Neural progenitor cell (in vitro differentiated cells): ENCODE results near the gene OR11H6. TPM values are rescaled to one million over a fixed set of nuclear protein-coding genes. Genes with fewer than 3 reads are reported as not detected.
"Not testable (repeated sequence)": the region's sequence is repeated elsewhere in the genome, so short reads cannot be mapped to it uniquely, and the experiment has no call there.

Source experiments
- DNase-seq: peaks from one replicate; pipeline ENCODE4 v3.0.0-alpha.2; 2016; ENCODE audit warnings: low spot score
- H2AFZ ChIP-seq: fragments of 200-600 bp; sonication (generic); replicated peaks from 2 replicates; pipeline ENCODE4 v1.6.1; 2016; ENCODE audit warnings: antibody characterized with exemption
- H3F3A ChIP-seq: fragments of 200-600 bp; sonication (generic); 2 replicates; pipeline ENCODE4 v1.6.1; 2016; ENCODE audit warnings: antibody characterized with exemption, low read depth
- H3K27ac ChIP-seq: fragments of 200-600 bp; sonication (generic); 2 replicates; pipeline ENCODE4 v1.5.1; 2016; ENCODE audit warnings: mild to moderate bottlenecking
- H3K27me3 ChIP-seq: fragments of 200-600 bp; sonication (generic); 2 replicates; pipeline ENCODE4 v1.6.1; 2016; ENCODE audit warnings: mild to moderate bottlenecking, moderate library complexity
- H3K36me3 ChIP-seq: fragments of 200-600 bp; sonication (generic); 2 replicates; pipeline ENCODE4 v1.5.1; 2016
- H3K4me1 ChIP-seq: fragments of 200-600 bp; sonication (generic); 2 replicates; pipeline ENCODE4 v1.6.1; 2016; ENCODE audit warnings: mixed run types
- H3K4me2 ChIP-seq: fragments of 200-600 bp; sonication (generic); 2 replicates; pipeline ENCODE4 v1.6.1; 2016
- H3K4me3 ChIP-seq: fragments of 200-600 bp; sonication (generic); 2 replicates; pipeline ENCODE4 v1.5.1; 2016
- H3K79me2 ChIP-seq: fragments of 200-600 bp; sonication (generic); 2 replicates; pipeline ENCODE4 v1.6.1; 2016; ENCODE audit warnings: low read depth
- H3K9ac ChIP-seq: fragments of 200-600 bp; sonication (generic); 2 replicates; pipeline ENCODE4 v1.6.1; 2016
- H3K9me3 ChIP-seq: fragments of 200-600 bp; sonication (generic); 2 replicates; pipeline ENCODE4 v1.5.1; 2016; ENCODE audit warnings: low read depth
- H4K20me1 ChIP-seq: fragments of 200-600 bp; sonication (generic); 2 replicates; pipeline ENCODE4 v1.6.1; 2016; ENCODE audit warnings: low read depth
- H3K27ac Mint-ChIP-seq: 3 replicates; pipeline ENCODE4 v1.8.0; 2021; ENCODE audit warnings: mixed read lengths
- H3K27me3 Mint-ChIP-seq: 2 replicates; pipeline ENCODE4 v1.8.0; 2022; ENCODE audit warnings: low read depth, mild to moderate bottlenecking, inconsistent platforms, moderate library complexity, mixed read lengths; ENCODE audit not compliant: insufficient read depth
- H3K36me3 Mint-ChIP-seq: 3 replicates; pipeline ENCODE4 v1.8.0; 2021; ENCODE audit warnings: mixed read lengths
- H3K4me1 Mint-ChIP-seq: 3 replicates; pipeline ENCODE4 v1.8.0; 2021; ENCODE audit warnings: mixed read lengths
- H3K4me3 Mint-ChIP-seq: 3 replicates; pipeline ENCODE4 v1.8.0; 2021; ENCODE audit warnings: mild to moderate bottlenecking, moderate library complexity, mixed read lengths
- H3K9me3 Mint-ChIP-seq: 3 replicates; pipeline ENCODE4 v1.8.0; 2020; ENCODE audit warnings: mixed read lengths
- EZH2 ChIP-seq: fragments of 200-600 bp; sonication (generic); IDR thresholded peaks from 2 replicates; pipeline ENCODE4 v1.6.1; 2017; ENCODE audit warnings: antibody characterized with exemption, mild to moderate bottlenecking, moderate library complexity
- EZH2phosphoT487 ChIP-seq: fragments of 200-600 bp; sonication (generic); IDR thresholded peaks from 2 replicates; pipeline ENCODE4 v1.6.1; 2017; ENCODE audit warnings: antibody characterized with exemption
- total RNA-seq: library from RNA; depleted of rRNA; stranded (reverse); fragments of >200 nt; gene quantifications from 2 replicates; pipeline ENCODE4 v1.2.3, GENCODE V29; 2015; ENCODE audit warnings: low replicate concordance
- TF ChIP-seq, protein P1 (sequence below): fragments of 200-600 bp; sonication (generic); IDR thresholded peaks from 2 replicates; pipeline ENCODE4 v1.5.1; 2017; ENCODE audit warnings: antibody characterized with exemption, mild to moderate bottlenecking

OR11H6 gene
- total RNA-seq, 1 donor from 2014 or later: not detected

DNA sequence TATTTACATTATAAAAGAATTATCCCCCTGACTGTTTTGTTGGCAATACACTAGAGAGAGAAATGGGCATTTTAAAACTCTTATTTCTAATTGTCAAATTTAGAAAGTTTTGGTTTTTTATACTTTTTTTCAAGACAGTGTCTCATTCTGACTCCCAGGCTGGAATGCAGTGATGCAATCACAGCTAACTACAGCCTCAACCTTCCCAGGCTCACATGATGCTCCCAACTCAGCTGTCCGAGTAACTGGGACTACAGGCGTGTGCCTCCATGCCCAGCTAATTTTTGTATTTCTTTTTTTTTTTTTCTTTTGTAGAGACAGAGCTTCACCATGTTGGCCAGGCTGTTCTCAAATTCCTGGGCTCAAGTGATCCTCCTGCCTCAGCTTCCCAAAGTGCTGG lies 8.3 kb upstream of the OR11H6 start:
- Histone ChIP-seq H3K36me3 (no peaks in the 10 kb centered on the region), H2AFZ (no peak overlapping the region), H3K9ac (no peak overlapping the region), H3K27me3 (no peaks in the 10 kb centered on the region), H3F3A (no peaks in the 10 kb centered on the region), H3K27ac (no peak overlapping the region), H3K9me3 (peaks cover 25% of the 10 kb centered on the region), H3K4me1 (no peaks in the 10 kb centered on the region), H3K4me2 (no peak overlapping the region), H4K20me1 (no peaks in the 10 kb centered on the region), H3K4me3 (no peak overlapping the region), H3K79me2 (no peaks in the 10 kb centered on the region)
- no peaks in the 10 kb centered on the region for H3K27me3 Mint-ChIP-seq
- H3K36me3 Mint-ChIP-seq: no peaks in the 10 kb centered on the region
- no peak overlapping the region for H3K4me3 Mint-ChIP-seq
- H3K4me1 Mint-ChIP-seq: no peaks in the 10 kb centered on the region
- no peak for DNase-seq
- no peak overlapping the region for H3K27ac Mint-ChIP-seq
- TF ChIP-seq EZH2: no peak
- TF ChIP-seq, protein P1, sequence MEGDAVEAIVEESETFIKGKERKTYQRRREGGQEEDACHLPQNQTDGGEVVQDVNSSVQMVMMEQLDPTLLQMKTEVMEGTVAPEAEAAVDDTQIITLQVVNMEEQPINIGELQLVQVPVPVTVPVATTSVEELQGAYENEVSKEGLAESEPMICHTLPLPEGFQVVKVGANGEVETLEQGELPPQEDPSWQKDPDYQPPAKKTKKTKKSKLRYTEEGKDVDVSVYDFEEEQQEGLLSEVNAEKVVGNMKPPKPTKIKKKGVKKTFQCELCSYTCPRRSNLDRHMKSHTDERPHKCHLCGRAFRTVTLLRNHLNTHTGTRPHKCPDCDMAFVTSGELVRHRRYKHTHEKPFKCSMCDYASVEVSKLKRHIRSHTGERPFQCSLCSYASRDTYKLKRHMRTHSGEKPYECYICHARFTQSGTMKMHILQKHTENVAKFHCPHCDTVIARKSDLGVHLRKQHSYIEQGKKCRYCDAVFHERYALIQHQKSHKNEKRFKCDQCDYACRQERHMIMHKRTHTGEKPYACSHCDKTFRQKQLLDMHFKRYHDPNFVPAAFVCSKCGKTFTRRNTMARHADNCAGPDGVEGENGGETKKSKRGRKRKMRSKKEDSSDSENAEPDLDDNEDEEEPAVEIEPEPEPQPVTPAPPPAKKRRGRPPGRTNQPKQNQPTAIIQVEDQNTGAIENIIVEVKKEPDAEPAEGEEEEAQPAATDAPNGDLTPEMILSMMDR: no peak
- TF ChIP-seq EZH2phosphoT487: no peak
- H3K9me3 Mint-ChIP-seq: peaks cover 27% of the 10 kb centered on the region

DNA sequence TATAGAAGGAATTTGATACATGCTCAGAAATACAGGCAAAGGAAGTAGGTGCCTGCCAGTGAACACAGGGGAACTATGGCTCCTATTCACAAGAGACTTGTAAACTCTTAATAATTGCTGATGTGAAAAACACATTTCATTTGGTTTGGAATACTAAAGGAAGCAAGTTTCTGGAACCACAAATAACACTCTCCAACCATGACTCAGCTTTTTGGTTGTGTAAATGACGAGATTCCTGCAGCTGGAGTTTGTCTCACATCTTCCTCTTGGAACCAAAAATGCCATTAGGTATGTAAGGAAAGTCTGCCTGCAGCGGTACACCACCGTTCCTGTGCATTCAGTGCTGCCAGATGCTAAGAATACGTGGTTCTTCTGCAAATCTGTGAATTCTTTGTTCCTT lies 4.5 kb upstream of the OR11H6 start:
- Histone ChIP-seq H3K27ac (no peak overlapping the region), H3K9ac (no peak overlapping the region), H3K4me1 (no peaks in the 10 kb centered on the region), H3K4me3 (no peak overlapping the region), H4K20me1 (no peaks in the 10 kb centered on the region), H3K27me3 (no peaks in the 10 kb centered on the region), H3K9me3 (peaks cover 24% of the 10 kb centered on the region), H3K79me2 (no peaks in the 10 kb centered on the region), H3K4me2 (no peak overlapping the region), H2AFZ (no peak overlapping the region), H3F3A (no peaks in the 10 kb centered on the region), H3K36me3 (peaks cover 5% of the 10 kb centered on the region)
- Mint-ChIP-seq H3K4me3 (no peak overlapping the region), H3K36me3 (no peaks in the 10 kb centered on the region), H3K9me3 (peaks cover 19% of the 10 kb centered on the region), H3K27me3 (no peaks in the 10 kb centered on the region), H3K4me1 (no peaks in the 10 kb centered on the region), H3K27ac (no peak overlapping the region)
- DNase-seq: no peak
- TF ChIP-seq EZH2phosphoT487 (no peak), EZH2 (no peak)
- TF ChIP-seq, protein P1: no peak

DNA sequence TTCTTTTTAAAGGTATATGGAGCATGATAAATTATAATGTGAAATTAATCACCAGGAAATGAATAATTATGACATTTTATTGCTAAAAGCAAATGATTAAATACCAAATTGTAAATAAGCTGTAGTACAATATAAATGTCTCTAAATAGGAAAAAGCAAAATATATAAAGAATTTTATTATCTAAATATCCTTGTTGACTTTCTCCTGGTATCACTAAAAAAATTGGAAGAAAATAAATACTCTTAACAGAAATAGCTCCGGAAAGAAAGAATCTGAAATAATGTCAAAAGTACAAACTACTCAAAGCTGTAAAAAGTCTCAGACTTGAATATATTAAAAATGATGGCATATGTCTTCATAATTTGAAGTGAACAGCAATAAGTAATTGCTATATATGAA lies 5.2 kb downstream of the OR11H6 start, which contains the start of gene OR11H7:
OR11H7 (plus strand) TSS at position 301 of the 400 bp plus-strand sequence.
- Histone ChIP-seq H3F3A (no peaks in the 10 kb centered on the region), H3K4me3 (no peak within 1 kb of the TSS), H3K9me3 (peaks cover 46% of the 10 kb centered on the region), H3K79me2 (no peaks in the 10 kb centered on the region), H2AFZ (no peak within 1 kb of the TSS), H4K20me1 (no peaks in the 10 kb centered on the region), H3K4me1 (no peaks in the 10 kb centered on the region), H3K9ac (no peak within 1 kb of the TSS), H3K36me3 (no peaks in the 10 kb centered on the region), H3K4me2 (no peak within 1 kb of the TSS), H3K27ac (no peak within 1 kb of the TSS), H3K27me3 (no peaks in the 10 kb centered on the region)
- H3K4me1 Mint-ChIP-seq: no peaks in the 10 kb centered on the region
- no peak within 1 kb of the TSS for H3K4me3 Mint-ChIP-seq
- no peak within 1 kb of the TSS for H3K27ac Mint-ChIP-seq
- DNase-seq: no peak
- no peak for TF ChIP-seq EZH2
- TF ChIP-seq, protein P1: no peak
- TF ChIP-seq EZH2phosphoT487: no peak
- H3K9me3 Mint-ChIP-seq: peaks cover 17% of the 10 kb centered on the region
- H3K36me3 Mint-ChIP-seq: no peaks in the 10 kb centered on the region
- H3K27me3 Mint-ChIP-seq: peaks cover 11% of the 10 kb centered on the region

DNA sequence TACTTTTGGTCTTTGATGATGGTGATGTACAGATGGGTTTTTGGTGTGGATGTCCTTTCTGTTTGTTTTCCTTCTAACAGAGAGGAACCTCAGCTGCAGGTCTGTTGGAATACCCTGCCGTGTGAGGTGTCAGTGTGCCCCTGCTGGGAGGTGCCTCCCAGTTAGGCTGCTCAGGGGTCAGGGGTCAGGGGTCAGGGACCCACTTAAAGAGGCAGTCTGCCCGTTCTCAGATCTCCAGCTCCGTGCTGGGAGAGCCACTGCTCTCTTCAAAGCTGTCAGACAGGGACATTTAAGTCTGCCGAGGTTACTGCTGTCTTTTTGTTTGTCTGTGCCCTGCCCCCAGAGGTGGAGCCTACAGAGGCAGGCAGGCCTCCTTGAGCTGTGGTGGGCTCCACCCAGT lies 11.9 kb downstream of the OR11H6 start:
- not testable (repeated sequence) for DNase-seq, H3K4me1 ChIP-seq, H2AFZ ChIP-seq, H3K4me2 ChIP-seq, H3K27ac ChIP-seq, H3K9me3 Mint-ChIP-seq, H4K20me1 ChIP-seq, H3K9ac ChIP-seq, H3K4me3 ChIP-seq, H3K4me3 Mint-ChIP-seq, H3K27ac Mint-ChIP-seq, H3K27me3 ChIP-seq, H3K9me3 ChIP-seq, H3K79me2 ChIP-seq, H3K36me3 Mint-ChIP-seq, H3K27me3 Mint-ChIP-seq, H3K4me1 Mint-ChIP-seq, H3K36me3 ChIP-seq
- H3F3A ChIP-seq: peaks cover 16% of the 10 kb centered on the region
